ENCODE data around the gene IFNA13.

The IFNA13 gene

GRCh38 chr9:21357479-21358460 is 10.1 kb downstream of the IFNA13 start:
- peak; percentile 15 for DNase-seq

- DNase-seq, result no peak
Observed at GRCh38 chr9:21350787-21351186, 17.1 kb downstream of the IFNA13 start, which contains the start of gene IFNA6. Gene IFNA6 (minus strand): TSS chr9:21350887. CDS start chr9:21350887, 0 bp downstream.

- DNase-seq, result no peak
Observed at GRCh38 chr9:21348430-21348970, 19.4 kb downstream of the IFNA13 start.

GRCh38 chr9:21340735-21341134 is 27.1 kb downstream of the IFNA13 start:
- DNase-seq, result no peak

GRCh38 chr9:21336457-21336856 is 31.4 kb downstream of the IFNA13 start:
- DNase-seq, result no peak

- DNase-seq, result peak; percentile 94
Observed at GRCh38 chr9:21334701-21335632, 32.9 kb downstream of the IFNA13 start, which contains the start of gene KLHL9. Gene KLHL9 (minus strand): TSS chr9:21335404. CDS start chr9:21334859, 545 bp downstream.

GRCh38 chr9:21333226-21333625 is 34.6 kb downstream of the IFNA13 start:
- no peak for DNase-seq

- DNase-seq, result no peak
Observed at GRCh38 chr9:21331676-21332402, 36.0 kb downstream of the IFNA13 start.

- peak; percentile 42 for DNase-seq
Observed at GRCh38 chr9:21326526-21327139, 41.2 kb downstream of the IFNA13 start.

GRCh38 chr9:21324047-21324446 is 43.8 kb downstream of the IFNA13 start:
- DNase-seq, result no peak

- no peak for DNase-seq
Observed at GRCh38 chr9:21322911-21323461, 44.9 kb downstream of the IFNA13 start.

- DNase-seq, result no peak
Observed at GRCh38 chr9:21320465-21320864, 47.4 kb downstream of the IFNA13 start.

- peak; percentile 48 for DNase-seq
Observed at GRCh38 chr9:21317956-21318923, 49.6 kb downstream of the IFNA13 start.
